ENCODE results near the gene ZFAND3. TPM values are rescaled to one million over a fixed set of nuclear protein-coding genes. Genes with fewer than 3 reads are reported as not detected.

The ZFAND3 gene
- total and polyA plus RNA-seq, 10 of the 15 experiments (the other 5 are each of a cell fraction or from before 2014, with no cell fraction given): 0.90 to 34.4 (median 16.3) TPM

DNA sequence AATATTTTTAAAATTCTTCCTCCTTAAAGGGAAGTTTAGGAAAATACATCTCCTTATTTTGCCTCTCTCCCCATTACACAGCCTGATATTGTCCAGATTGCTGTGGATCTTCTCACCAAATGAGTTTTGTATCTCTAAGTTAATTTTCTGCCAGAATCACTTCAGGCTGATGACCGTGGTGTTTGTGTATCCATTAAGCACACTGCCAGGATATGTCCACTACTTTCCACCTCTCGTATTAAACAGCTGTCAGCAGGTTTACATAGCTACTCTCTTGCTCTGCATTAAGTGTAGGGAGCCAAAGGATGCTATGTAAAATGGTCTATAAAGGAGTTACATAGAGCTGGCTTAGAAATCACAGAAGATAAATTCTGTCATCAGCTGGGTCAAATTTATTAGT lies 201.1 kb downstream of the ZFAND3 start:
- no peaks in the 10 kb centered on the region for H3K27me3 ChIP-seq (replicated peaks in 1 of 2; ENCODE audit: control insufficient read depth in 2 of 2, insufficient read depth in 2 of 2, low read length in 1 of 2)
- FAIRE-seq (no peak), DNase-seq (ENCODE audit: low read depth, low spot score) (no peak), ATAC-seq (no peak)
- POLR2A ChIA-PET: interaction anchor here (0.5 kb wide), 1 partner anchor 71 kb away, joined by 3 read pairs; no protein-coding TSS in a partner anchor
- CTCF ChIA-PET: interaction anchor here (0.8 to 6.5 kb wide), 8 partner anchors 9 to 474 kb away, joined by 3 to 42 read pairs (median 4); no protein-coding TSS in a partner anchor
- H3K27ac ChIP-seq (ENCODE audit: control insufficient read depth, insufficient read depth): no peak overlapping the region
- BruUV-seq (replicated peaks): no TSS peak
- in situ Hi-C loops (cut with MboI) (loop anchor here (25.0 kb wide), 1 partner anchor 308 kb away; no protein-coding TSS in a partner anchor), intact Hi-C loops (cut with micrococcal nuclease; ENCODE audit: unreplicated experiment) (no loop called here)
- H3K4me3 ChIP-seq: no peak overlapping the region
- H3K4me2 ChIP-seq (ENCODE audit: control insufficient read depth, insufficient read depth): no peak overlapping the region
- H4K20me1 ChIP-seq (ENCODE audit: control insufficient read depth, insufficient read depth): 0 out of 2 replicates have a peak, but pooled peaks cover 3% of the 10 kb centered on the region
- H3K4me1 ChIP-seq (ENCODE audit: control insufficient read depth, insufficient read depth, low read length): no peaks in the 10 kb centered on the region
- 97% methylated on average over 2 of the region's 2 CpGs for WGBS (ENCODE audit: insufficient coverage, insufficient replicate concordance, low lambda C conversion rate, missing lambda C conversion rate)
- no peak overlapping the region for H2AFZ ChIP-seq (ENCODE audit: control insufficient read depth, low read depth, low read length)
- RAD21 ChIA-PET (ENCODE audit: unreplicated experiment): interaction anchor here (1.2 to 1.5 kb wide), 2 partner anchors 9 to 314 kb away, joined by 3 to 8 read pairs; no protein-coding TSS in a partner anchor
- no peaks in the 10 kb centered on the region; the same call in none of the 2 replicates for H3K79me2 ChIP-seq (ENCODE audit: control insufficient read depth, insufficient read depth, low read length)
- SMC1A ChIA-PET (ENCODE audit: uncharacterized antibody, unreplicated experiment): interaction anchor here (0.8 to 5.4 kb wide), 4 partner anchors 8 to 474 kb away, joined by 4 to 60 read pairs (median 8); no protein-coding TSS in a partner anchor
- TF ChIP-seq KAT2A (conservative IDR thresholded peaks at IDR 0.05; ENCODE audit: control insufficient read depth, low read depth, low read length) (no peak), ZNF207 (IDR thresholded peaks at IDR 0.05; ENCODE audit: borderline replicate concordance) (no peak), JUND (IDR thresholded peaks at IDR 0.05; ENCODE audit: low read depth, low read length) (no peak), MXI1 (IDR thresholded peaks at IDR 0.05; ENCODE audit: low read depth, low read length) (no peak), KDM1A (IDR thresholded peaks at IDR 0.05; ENCODE audit: borderline replicate concordance) (no peak), NR2C1 (IDR thresholded peaks at IDR 0.05) (no peak), BMI1 (IDR thresholded peaks at IDR 0.05; ENCODE audit: borderline replicate concordance) (no peak), SMAD5 (IDR thresholded peaks at IDR 0.05; ENCODE audit: low read depth) (no peak)
- H3K9me3 ChIP-seq (replicated peaks; ENCODE audit: control insufficient read depth, insufficient read depth, low read length): no peaks in the 10 kb centered on the region
- no peak overlapping the region for H3K9ac ChIP-seq (ENCODE audit: control insufficient read depth, insufficient read depth, low read length)
- H3K36me3 ChIP-seq (ENCODE audit: control insufficient read depth in 2 of 2, insufficient read depth in 2 of 2, low read length in 1 of 2): no peaks in the 10 kb centered on the region
